ENCODE data around the gene GUCY2D.
"Not testable (repeated sequence)": the region's sequence is repeated elsewhere in the genome, so short reads cannot be mapped to it uniquely, and the experiment has no call there.

GUCY2D gene

DNA sequence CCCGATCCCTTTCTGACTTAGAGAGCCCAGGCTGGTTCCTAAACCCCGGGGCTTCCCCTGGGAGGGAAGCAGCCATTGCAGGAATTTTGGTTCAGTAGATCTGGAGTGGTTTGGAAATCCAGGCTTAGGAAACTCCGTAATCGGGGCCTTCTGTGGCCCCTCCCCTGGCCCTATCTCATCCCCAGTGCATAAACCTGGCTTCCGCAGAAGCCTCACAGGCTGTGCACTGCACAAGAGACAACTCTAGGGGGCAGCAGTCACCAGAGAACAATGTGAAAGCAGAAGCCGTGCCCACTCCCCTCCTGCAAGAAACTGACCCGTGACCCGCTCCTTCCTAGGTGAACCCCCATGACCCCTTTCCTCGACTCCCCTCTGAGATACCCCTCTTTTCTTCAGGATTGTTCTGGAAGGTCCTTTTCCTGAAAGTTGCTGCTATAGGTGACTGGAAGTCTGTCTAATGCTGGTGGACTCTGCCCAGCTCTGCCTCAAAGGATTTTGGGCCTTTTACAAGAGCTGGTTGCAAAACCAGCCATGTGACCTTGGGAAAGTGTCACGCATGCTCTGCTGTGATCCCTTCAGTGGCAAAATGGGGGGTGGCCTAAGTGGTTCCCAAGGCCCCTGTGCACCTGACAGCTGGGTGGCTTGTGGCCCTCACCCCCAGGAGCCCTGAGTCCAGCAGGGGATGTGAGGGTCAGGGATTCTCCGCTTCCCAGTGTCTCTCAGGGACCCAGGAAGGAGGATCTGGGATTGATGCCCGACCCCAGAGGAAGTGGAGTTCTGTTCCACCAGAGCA lies 14.4 kb downstream of the GUCY2D start:
- no peak for DNase-seq (ENCODE audit: low read depth in 3 of 3, low spot score in 1 of 3)

DNA sequence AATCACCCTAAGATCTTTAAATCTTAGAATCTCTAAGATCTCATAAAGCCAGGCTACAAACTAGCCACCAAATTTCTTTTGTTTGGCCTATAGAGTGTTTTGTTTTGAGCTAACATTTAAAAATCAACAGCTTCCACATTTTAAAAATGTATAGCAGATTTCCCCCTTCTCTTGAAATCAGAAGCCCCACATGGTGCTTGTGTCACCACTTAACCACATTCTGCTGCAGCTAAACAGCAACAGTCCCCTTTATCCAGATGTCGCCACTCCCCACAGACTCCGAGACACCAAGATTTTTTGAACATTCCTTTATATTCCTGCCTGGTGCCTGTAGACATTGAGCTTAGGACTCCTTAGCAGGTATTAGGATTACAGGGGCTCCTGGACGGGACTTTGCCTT lies 16.0 kb downstream of the GUCY2D start:
- DNase-seq (ENCODE audit: low read depth in 3 of 3, low spot score in 1 of 3) = no peak

DNA sequence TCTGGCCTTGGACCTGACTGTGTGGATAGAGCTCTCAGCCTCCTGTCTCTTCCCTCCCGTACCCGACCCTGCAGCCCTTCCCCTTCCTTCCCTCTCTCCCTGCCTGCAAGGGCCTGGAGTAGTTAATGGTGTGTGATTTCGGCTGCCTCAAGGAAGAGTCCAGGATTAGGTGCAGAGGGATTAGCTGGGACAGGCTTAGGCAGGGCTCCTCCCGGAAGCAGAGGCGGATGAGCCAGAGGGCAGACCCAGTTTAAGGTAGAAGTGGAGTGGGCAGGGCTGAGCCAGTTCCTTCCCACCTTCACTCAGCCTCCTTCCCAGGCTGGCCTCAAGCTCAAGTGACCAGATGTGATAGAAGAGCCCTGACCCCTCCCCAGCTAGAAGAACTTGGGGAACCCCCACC lies 16.8 kb downstream of the GUCY2D start:
- DNase-seq (ENCODE audit: low read depth in 3 of 3, low spot score in 1 of 3) = no peak

DNA sequence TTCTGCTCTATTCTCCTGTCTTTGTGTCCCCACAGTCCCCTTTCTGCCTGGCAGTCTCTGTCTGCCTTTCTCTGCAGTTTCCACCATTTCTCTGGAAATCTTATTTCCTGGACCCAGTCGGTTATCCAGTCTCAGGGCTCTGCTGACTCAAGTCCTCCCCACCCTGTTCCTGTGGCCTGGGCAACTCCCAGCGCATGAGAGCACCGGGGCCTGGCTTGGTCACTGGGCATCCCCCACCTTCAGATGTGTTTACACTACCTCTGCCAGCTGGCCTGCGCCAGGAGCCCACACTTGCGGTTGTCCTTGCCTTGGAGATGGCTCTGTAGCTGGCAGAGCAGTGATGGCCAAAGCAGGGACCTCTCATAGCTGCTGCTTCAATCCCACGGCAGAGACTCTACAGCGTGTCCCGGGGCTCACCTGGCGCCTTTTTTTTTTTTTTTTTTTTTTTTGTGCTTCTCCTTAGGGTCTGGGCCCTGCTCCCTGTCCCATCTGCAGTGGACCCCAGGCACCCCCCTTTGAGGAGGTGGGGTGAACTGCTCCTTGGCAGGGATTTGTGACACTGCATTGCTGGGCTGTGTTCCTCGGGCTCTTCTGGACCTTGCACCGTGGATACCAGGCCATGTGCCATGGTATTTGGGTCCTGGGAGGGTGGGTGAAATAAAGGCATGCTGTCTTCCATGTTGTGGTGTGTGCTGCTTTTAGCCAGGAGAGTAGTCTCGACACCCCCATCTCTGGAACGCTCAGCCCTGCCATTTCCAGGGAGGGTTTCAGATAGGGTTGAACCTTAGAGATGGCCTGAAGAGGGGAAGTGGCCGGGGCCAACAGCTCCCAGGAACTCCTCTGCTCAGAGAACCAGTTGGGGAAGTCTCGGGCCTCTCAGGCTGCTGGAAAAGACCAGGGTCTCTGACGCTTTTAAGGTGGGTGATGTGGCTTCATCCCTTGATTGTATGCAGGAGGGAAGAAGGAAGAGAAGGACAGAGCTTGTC lies 17.5 kb downstream of the GUCY2D start:
- DNase-seq (ENCODE audit: low read depth in 3 of 3, low spot score in 1 of 3) = no peak

DNA sequence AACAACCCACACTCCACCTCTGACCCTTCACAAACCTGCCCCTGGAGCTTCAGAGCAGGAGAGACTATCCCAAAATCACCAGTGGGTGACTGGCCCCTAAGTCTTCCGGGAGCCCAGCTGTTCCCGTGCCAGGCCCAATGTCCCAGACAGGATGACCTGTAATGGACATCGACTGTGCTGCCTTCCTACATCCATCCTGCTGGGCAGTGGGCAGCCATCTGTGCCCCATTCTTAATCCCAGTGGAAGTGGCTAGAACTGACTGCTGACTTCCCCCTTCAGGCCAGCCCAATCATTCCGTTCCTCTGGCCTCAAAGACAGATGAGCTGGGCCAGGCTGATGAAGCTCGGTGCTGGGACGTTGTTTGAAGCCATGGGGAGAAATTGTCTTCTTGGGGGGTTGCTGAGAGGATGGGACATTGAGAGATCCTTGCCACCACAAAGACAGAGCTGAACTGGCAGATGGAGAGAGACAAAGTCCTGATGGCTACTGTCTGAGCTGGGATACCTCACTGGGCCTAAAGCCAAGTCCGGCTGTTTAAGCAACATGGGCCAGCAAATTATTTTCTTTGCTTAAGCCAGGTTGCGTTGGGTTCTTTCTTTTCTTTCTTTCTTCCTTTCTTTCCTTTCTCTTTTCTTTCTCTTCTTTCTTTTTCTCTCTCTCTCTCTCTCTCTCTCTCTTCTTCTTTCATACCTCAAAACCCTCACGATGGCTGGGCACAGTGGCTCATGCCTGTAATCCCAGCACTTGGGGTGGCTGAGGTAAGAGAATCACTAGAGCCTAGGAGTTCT lies 18.6 kb downstream of the GUCY2D start:
- DNase-seq (ENCODE audit: low read depth in 3 of 3, low spot score in 1 of 3) = no peak

DNA sequence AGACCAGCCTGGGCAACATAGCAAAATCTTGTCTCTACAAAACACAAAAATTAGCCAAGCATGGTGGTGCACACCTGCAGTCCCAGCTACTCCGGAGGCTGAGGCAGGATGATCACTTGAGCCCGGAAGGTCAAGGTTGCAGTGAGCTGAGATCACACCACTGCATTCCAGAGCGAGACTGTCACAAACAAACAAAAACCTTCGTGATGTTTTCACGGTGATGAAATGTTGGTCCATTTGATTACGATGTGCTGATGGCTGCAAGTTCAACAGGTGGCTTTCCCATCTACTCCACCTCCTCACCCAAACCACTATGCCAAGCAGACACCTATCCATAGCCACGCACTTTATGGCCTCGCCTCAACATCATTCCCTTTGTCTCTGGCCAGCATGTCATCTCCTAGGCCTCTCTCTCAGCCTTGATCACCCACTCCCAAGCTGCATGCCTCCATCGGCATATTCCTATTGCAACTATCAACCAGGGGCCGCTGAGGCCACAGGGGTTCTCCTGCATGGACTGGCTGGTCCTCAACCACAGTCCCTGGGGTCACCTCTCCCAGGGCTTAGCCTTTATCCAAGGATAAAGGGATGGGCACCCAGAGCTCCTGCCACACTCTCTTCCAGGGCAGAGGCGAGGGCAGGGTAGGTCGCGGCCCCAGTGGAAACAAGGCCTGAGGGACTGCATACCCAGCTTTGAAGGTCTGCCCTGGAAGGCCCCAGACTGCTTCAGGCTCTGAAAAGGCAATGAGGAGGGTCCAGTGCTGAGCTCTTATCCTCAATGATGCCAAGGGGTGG lies 19.3 kb downstream of the GUCY2D start:
- no peak for DNase-seq (ENCODE audit: low read depth in 3 of 3, low spot score in 1 of 3)

DNA sequence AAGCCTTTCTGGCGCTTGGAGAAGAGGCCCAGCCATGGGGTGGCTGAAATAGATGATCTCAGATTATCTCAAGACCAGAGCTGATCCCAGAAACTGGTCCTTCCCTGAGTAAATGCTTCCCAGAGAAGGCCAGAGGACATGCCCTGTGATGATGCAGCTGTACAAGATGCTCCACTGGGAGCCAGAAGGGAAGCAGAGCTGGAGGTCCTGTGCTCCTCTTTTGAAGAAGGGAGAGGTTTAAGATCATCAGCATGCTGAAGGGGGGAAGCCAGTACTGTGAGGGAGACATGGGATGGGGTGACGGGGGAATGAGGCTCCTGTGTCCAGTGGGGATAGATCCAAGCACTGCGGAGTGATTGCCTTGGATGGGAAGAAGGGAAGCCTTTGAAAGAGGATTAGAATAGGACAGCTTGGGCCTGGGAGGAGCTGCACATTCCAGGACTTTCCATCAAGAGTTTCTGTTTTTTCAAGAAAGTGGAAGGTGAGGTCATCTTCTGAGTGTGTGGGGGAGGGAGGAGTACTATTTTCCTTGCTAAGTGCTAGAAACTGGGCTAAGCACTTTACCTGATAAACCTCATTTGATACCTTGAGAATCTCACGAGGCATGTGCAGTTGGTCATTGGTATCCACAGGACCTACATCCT lies 20.1 kb downstream of the GUCY2D start:
- DNase-seq (ENCODE audit: low read depth in 3 of 3, low spot score in 1 of 3) = no peak

DNA sequence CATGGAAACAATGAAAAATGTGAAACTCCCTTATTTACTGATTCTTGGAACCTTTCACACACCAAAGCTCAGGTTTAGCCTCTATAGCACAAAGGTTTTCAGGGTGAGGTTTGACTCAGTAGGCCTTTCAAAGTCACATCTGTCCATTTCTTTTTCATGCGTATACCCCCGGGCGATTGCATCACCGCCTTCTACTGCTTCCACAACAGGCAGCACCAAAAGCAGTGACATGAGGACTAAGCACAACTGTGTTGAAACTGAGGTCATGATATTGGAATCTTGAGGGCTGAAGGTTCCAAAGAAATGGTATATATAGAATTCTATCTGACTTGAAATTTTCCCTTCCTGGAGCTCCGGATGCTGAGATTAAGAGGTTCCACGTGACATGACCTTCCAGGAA lies 21.7 kb downstream of the GUCY2D start:
- DNase-seq (ENCODE audit: low read depth in 3 of 3, low spot score in 1 of 3) = not testable (repeated sequence)

DNA sequence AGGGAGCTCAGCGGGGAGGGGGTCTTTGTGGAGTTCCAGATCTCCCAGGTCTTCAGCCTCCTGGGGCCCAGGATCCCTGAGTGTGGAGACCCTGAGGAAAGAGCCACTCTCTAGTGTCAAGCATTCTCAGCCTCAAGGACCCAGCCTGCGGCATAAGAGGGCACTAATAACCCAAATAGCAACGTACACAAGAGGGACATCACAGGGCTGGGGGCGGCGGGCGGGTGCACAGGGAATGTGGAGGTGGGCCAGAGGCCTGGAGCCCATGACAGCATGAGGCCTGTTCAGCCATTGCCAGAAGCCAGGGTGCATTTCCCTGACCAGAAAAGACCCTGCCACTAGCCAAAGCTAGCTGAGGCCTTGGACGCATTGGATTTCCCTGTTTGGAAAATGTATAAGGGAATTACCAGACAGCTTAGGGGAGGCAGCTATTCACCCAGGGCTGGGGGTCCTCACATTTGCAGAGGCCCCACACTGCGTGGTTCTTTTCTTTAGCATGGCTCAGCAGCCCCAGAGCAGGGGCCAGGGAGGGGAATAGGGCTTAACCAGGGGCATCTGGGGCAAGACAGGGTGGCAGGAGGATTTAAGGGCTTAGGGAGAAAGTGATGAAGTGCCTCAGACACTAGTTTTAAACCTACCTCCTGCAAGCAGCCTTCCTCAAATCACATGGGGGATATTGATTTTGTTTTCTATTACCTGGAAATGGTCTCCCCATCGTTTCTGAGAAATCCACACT lies 22.9 kb downstream of the GUCY2D start:
- DNase-seq (ENCODE audit: low read depth in 3 of 3, low spot score in 1 of 3) = no peak

DNA sequence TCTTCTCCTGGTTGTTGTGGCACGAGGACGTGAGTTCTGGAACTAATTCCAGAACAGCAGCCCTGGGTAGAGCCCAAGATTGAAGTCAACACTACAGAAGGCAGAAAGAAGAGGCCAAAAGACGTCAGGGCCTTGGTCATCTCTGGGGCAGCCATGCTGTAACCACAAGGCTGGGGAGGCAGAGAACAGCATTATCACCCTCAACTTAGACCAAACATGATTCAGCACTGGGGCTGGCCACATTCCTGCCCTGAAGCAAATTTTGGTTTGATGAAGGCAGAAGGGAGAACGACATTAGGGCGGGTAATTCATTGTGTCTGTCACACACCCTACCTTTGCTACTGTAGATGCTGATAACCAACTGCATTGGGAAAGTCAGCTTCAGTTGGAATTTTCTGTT lies 26.7 kb downstream of the GUCY2D start:
- DNase-seq (ENCODE audit: low read depth in 3 of 3, low spot score in 1 of 3) = no peak

DNA sequence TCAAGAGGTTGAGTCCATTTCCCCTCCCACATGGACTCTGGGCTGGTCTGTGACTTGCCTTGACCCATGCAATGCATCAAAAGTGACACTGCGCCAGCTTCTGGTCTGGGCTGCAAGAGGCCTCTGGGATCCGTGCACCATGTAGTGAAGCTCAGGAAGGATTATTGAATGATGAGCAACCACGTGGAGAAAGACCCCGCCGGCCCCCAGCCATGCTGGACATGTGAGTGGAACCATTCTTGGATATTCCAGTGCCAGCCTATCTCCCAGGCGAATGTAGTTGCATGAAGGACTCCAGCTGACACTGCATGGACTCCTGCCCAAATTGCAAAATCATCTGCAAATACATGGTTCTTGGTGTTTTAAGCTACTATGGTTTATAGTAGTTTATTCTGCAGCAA lies 28.8 kb downstream of the GUCY2D start:
- no peak for DNase-seq (ENCODE audit: low read depth in 3 of 3, low spot score in 1 of 3)

DNA sequence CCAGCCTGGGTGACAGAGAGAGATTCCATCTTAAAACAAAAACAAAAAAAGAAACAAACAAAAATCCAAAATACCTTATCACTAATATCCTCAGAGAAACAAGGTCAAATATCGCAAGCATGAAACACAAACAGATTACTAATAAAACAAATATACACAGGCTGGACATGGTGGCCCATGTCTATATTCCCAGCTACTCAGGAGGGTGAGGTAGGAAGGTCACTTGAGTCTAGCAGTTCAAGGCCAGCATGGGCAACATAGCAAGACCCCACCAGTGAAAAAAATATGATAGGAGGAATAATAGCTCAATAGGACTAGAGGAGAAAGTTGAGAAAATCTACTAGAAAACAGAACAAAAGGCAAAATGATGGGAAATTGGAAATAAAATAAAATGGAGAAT lies 29.5 kb downstream of the GUCY2D start:
- no peak for DNase-seq (ENCODE audit: low read depth in 3 of 3, low spot score in 1 of 3)

DNA sequence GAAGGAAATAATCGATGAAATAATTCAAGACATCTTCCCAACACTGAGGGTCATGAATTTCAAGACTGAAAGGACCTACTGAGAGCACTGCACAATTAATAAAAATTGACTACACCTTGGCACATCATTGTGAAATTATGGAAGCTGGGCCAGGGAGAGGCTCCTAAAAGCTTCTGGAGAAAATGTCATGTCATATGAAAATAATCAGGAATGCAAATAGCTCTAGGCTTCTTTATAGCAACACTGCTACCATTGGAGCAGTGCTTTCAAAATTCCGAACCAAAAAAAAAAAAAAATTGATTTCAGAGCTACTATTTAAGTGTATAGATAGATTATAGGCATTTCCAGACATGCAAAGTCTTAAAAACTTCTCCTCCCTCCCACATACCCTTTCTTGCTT lies 30.0 kb downstream of the GUCY2D start:
- DNase-seq (ENCODE audit: low read depth in 3 of 3, low spot score in 1 of 3) = no peak

DNA sequence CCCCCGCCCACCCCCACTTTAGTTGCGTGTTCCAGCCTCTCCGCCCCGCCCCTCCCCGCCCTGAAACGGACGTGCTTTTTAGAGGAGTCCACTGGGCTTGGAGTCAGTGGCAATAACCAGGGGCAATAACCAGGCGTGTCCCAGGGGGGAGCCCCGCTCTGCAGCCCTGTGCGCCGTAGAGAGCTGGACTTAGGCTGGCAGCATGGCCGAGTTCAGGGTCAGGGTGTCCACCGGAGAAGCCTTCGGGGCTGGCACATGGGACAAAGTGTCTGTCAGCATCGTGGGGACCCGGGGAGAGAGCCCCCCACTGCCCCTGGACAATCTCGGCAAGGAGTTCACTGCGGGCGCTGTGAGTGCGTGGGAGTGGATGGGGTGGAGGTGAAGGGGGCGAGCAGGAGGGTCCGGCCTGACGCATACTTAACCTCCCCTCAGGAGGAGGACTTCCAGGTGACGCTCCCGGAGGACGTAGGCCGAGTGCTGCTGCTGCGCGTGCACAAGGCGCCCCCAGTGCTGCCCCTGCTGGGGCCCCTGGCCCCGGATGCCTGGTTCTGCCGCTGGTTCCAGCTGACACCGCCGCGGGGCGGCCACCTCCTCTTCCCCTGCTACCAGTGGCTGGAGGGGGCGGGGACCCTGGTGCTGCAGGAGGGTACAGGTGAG lies 36.7 kb downstream of the GUCY2D start, which contains the start of gene ALOX15B:
ALOX15B (plus strand) TSS at position 106 of the 657 bp plus-strand sequence; CDS start at position 203, 97 bp downstream.
- DNase-seq (ENCODE audit: low read depth in 3 of 3, low spot score in 1 of 3) = no peak

DNA sequence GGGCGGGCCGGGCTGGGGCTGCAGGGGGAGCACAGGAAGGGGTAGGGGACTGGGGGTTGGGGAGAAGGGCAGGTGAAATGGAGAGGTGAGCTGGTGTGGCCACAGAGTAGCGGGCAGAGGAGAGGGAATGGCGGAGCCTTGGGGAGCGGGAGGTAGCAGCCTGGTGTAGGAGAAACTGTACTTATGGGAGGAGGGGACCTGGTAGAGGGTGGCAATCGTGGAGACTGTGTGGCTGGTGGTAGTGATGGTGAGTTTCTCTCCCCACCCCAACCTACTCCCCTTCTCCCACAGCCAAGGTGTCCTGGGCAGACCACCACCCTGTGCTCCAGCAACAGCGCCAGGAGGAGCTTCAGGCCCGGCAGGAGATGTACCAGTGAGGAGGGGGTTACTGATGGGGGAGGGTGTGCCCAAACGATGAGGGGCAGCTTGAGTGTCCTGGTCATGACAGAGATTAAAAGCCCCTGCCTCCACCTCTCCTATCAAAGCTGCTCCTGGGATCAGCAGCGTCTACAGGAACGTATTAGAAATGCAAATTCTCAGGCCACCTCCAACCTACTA lies 37.3 kb downstream of the GUCY2D start:
- no peak for DNase-seq (ENCODE audit: low read depth in 3 of 3, low spot score in 1 of 3)

DNA sequence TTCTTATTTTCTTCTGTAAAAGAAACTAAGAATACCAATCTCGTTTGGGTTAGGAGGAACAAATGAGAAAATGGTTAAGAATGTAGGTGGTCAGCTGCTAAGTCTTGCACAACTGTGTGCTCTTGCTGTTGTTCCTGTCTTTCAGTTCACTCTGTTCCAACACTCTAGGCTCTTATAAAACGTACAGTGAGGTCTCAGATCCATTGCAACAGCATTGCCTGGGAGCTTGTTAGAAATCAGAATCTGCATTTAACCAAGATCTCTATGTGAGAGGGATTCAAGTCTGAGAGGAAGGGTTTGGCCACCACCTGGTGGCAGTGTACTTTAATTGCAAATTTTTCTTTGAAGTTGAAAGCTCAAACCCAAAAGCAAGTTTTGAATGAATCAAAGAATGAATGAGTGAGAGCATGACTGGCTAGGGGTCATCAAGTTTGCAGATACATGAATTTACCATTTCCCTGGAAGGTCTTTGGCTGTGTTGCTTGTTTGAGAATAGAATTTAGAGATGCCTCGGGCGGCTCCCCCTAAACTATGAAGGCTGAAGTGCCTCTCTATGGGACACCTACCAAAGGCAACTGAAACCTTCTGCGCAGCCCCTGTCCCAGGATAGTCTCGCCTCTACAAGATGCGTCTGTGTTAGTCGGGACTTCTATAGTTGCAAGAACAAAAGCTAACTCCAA lies 39.0 kb downstream of the GUCY2D start:
- no peak for DNase-seq (ENCODE audit: low read depth in 3 of 3, low spot score in 1 of 3)

DNA sequence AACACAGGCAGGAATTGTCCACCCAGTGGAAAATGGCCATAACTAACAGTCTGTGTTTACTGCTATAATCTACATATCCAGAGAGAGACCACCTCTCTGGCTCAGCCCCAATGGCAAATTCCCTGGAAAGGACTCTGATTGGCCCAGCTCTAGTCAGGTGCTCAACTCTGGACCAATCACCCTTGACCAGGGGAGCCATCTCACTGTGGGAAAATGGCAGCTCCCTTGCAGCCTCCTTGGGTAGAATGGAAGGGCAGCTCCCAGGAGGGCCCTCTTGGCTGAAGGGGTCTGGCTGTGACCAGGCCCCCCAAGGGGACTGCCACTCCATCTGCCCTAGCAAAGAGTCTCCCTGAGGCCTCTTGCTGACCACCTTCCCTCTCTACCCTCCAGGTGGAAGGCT lies 39.6 kb downstream of the GUCY2D start:
- no peak for DNase-seq (ENCODE audit: low read depth in 3 of 3, low spot score in 1 of 3)
